Measurements from ENCODE around the gene SYNE2.

DNA sequence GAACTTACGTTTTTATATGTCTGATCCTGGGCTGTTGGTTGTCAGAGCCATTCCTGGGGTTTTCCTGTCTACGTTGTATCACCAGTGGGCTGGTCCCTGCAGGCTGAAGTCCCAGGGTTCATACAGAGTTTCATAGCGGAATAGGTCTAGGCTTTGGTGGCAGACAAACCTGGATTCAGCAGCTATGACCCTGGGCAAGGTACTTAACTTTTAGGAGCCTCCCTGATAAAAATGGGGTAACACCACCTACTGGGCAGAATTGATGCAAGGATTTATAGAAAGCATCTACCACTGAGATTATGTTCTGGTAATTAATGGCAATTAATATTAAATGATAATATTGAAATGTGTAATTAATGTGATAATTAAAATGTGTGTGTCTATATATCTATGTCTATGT, 141.2 kb downstream of the SYNE2 start:
- TF ChIP-seq TAF1 (conservative IDR thresholded peaks at IDR 0.05) (no peak), YY1 (IDR thresholded peaks at IDR 0.05) (no peak), JUND (IDR thresholded peaks at IDR 0.05) (no peak), SP1 (IDR thresholded peaks at IDR 0.05) (no peak), EGR1 (IDR thresholded peaks at IDR 0.05; ENCODE audit: low read depth in 2 of 2) (no peak)
- TF ChIP-seq, protein P1, sequence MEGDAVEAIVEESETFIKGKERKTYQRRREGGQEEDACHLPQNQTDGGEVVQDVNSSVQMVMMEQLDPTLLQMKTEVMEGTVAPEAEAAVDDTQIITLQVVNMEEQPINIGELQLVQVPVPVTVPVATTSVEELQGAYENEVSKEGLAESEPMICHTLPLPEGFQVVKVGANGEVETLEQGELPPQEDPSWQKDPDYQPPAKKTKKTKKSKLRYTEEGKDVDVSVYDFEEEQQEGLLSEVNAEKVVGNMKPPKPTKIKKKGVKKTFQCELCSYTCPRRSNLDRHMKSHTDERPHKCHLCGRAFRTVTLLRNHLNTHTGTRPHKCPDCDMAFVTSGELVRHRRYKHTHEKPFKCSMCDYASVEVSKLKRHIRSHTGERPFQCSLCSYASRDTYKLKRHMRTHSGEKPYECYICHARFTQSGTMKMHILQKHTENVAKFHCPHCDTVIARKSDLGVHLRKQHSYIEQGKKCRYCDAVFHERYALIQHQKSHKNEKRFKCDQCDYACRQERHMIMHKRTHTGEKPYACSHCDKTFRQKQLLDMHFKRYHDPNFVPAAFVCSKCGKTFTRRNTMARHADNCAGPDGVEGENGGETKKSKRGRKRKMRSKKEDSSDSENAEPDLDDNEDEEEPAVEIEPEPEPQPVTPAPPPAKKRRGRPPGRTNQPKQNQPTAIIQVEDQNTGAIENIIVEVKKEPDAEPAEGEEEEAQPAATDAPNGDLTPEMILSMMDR (IDR thresholded peaks at IDR 0.05; ENCODE audit: low read depth, low read length, missing input control) = peak; percentile 20

Data from liver (tissue), 3 donors.